ENCODE results near the gene BMP2K. TPM values are rescaled to one million over a fixed set of nuclear protein-coding genes. Genes with fewer than 3 reads are reported as not detected.

BMP2K gene
- total RNA-seq, 1 experiment from 2014 or later = 45.6 TPM

DNA sequence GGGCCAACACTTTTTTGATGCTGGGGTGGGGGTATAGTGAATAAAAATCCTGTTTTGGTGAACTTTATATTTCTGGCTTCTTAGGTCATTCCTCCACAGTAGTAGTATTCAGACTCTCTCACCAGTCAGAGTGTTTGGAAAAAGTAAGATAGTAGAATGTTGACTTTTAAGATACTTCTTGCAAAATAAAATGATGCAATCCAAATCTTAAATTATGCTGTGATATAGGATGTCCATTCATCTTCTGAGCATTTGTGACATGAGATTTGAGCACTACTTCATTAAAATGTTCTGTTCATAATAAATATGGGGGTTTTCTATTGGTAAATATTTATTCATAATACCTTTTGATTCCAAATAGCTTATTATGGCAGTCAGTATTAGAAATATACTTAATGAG is 70.1 kb downstream of the BMP2K start:
- intact Hi-C loops (cut with micrococcal nuclease; ENCODE audit: unreplicated experiment) = no loop called here
- TF ChIP-seq, protein P1, sequence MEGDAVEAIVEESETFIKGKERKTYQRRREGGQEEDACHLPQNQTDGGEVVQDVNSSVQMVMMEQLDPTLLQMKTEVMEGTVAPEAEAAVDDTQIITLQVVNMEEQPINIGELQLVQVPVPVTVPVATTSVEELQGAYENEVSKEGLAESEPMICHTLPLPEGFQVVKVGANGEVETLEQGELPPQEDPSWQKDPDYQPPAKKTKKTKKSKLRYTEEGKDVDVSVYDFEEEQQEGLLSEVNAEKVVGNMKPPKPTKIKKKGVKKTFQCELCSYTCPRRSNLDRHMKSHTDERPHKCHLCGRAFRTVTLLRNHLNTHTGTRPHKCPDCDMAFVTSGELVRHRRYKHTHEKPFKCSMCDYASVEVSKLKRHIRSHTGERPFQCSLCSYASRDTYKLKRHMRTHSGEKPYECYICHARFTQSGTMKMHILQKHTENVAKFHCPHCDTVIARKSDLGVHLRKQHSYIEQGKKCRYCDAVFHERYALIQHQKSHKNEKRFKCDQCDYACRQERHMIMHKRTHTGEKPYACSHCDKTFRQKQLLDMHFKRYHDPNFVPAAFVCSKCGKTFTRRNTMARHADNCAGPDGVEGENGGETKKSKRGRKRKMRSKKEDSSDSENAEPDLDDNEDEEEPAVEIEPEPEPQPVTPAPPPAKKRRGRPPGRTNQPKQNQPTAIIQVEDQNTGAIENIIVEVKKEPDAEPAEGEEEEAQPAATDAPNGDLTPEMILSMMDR (IDR thresholded peaks at IDR 0.05; ENCODE audit: insufficient read depth in 1 of 2, low read depth in 1 of 2, low read length in 1 of 2, severe bottlenecking in 1 of 2, unreplicated experiment in 1 of 2) = no peak
- Histone ChIP-seq H3K9me3 (no peaks in the 10 kb centered on the region), H3K27me3 (replicated peaks; ENCODE audit: control insufficient read depth, insufficient read depth, low read length) (no peaks in the 10 kb centered on the region), H3K36me3 (ENCODE audit: control insufficient read depth, insufficient read depth, low read length) (no peaks in the 10 kb centered on the region), H3K4me3 (ENCODE audit: low read depth, low read length) (no peak overlapping the region), H3K4me1 (no peaks in the 10 kb centered on the region)
- Mint-ChIP-seq H3K4me1 (ENCODE audit: low read depth, unreplicated experiment) (no peaks in the 10 kb centered on the region), H3K27me3 (ENCODE audit: insufficient read depth, unreplicated experiment) (no peaks in the 10 kb centered on the region), H3K36me3 (ENCODE audit: insufficient read depth, unreplicated experiment) (peaks cover 1% of the 10 kb centered on the region), H3K9me3 (ENCODE audit: unreplicated experiment) (no peaks in the 10 kb centered on the region), H3K27ac (ENCODE audit: unreplicated experiment) (no peak overlapping the region), H3K4me3 (ENCODE audit: unreplicated experiment) (no peak overlapping the region)
- CTCF ChIA-PET = no interaction called here
- POLR2A ChIA-PET = no interaction called here
- BruUV-seq (replicated peaks) = no TSS peak
- DNase-seq = no peak

DNA sequence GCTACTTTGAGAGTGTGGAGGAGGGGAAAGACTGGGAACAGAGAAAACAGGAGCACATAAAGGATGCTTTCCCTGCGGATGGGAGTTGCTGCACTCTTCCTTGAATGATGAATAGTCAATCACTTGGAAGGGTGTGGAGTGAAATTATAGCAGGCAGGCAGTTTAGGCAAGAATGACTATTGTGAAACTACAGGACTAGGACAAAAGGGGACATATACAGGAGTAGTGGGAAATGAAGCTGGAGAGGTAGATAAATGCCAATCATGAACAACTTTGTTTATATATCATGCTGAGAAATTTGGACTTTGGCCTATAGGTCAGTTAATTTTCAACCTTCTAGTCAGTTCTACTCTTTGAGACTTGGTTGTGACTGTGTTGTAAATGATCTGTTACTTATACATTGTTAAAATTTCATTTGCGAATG is 86.2 kb downstream of the BMP2K start:
- TF ChIP-seq, protein P1 (IDR thresholded peaks at IDR 0.05; ENCODE audit: insufficient read depth in 1 of 2, low read depth in 1 of 2, low read length in 1 of 2, severe bottlenecking in 1 of 2, unreplicated experiment in 1 of 2) = no peak
- Histone ChIP-seq H3K9me3 (peaks cover 4% of the 10 kb centered on the region), H3K4me3 (ENCODE audit: low read depth, low read length) (no peak overlapping the region), H3K27me3 (replicated peaks; ENCODE audit: control insufficient read depth, insufficient read depth, low read length) (no peaks in the 10 kb centered on the region), H3K4me1 (peaks cover 17% of the 10 kb centered on the region), H3K36me3 (ENCODE audit: control insufficient read depth, insufficient read depth, low read length) (no peaks in the 10 kb centered on the region)
- H3K36me3 Mint-ChIP-seq (ENCODE audit: insufficient read depth, unreplicated experiment) = peaks cover 22% of the 10 kb centered on the region
- ChIA-PET CTCF (interaction anchor here (0.5 to 0.7 kb wide), 3 partner anchors 128 to 803 kb away, joined by 3 to 4 read pairs (median 4); no protein-coding TSS in a partner anchor), POLR2A (interaction anchor here (0.8 to 0.9 kb wide), 2 partner anchors 86 to 201 kb away, joined by 4 to 5 read pairs; partner anchors contain the start of gene BMP2K)
- H3K4me1 Mint-ChIP-seq (ENCODE audit: low read depth, unreplicated experiment) = peaks cover 16% of the 10 kb centered on the region
- H3K27ac Mint-ChIP-seq (ENCODE audit: unreplicated experiment) = no peak overlapping the region
- no peaks in the 10 kb centered on the region for H3K27me3 Mint-ChIP-seq (ENCODE audit: insufficient read depth, unreplicated experiment)
- intact Hi-C loops (cut with micrococcal nuclease; ENCODE audit: unreplicated experiment) = loop anchor here (1.0 to 10.0 kb wide), 3 partner anchors 87 to 908 kb away; no protein-coding TSS in a partner anchor
- BruUV-seq (replicated peaks) = no TSS peak
- peak in 1 of 2 experiments; percentile 56 for DNase-seq
- peak overlapping the region; percentile 38 for H3K4me3 Mint-ChIP-seq (ENCODE audit: unreplicated experiment)
- no peaks in the 10 kb centered on the region for H3K9me3 Mint-ChIP-seq (ENCODE audit: unreplicated experiment)

DNA sequence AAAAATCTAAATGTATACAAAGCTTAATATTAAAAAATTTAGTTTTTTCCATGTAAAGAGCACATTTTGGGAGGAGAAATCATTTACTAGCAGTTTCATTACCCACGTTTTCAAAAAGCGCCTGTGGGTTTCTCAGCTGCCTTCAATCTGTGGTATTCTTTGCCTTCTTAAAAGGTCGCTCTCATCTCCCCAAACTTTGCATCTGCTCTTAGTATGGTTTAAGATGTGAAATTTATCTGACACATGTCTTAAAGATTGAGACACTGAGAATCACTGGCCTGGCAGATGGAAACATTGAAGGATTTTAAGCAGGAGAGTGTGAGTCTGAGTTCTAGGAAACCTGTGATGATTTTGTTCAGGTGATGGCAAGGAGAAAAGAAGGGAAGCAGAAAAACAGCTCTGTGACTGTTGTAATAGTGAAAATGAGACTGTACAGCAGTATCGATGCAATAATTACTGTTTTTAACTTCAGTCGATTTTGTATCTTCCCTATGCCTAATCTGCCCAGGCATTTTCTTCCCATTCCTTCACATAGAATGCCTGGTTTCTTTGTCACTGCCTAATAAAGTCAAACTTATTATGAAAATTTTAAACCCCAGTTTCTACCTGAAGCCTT is 87.2 kb downstream of the BMP2K start:
- intact Hi-C loops (cut with micrococcal nuclease; ENCODE audit: unreplicated experiment) = loop anchor here (10.0 kb wide), 1 partner anchor 909 kb away; no protein-coding TSS in a partner anchor
- POLR2A ChIA-PET = interaction anchor here (0.8 kb wide), 1 partner anchor 87 kb away, joined by 4 read pairs; the partner anchor contains the start of gene BMP2K
- H3K4me1 Mint-ChIP-seq (ENCODE audit: low read depth, unreplicated experiment) = peaks cover 16% of the 10 kb centered on the region

More for the DNA sequence above, 87.2 kb downstream of the BMP2K start:
- no peak for DNase-seq
- no peak overlapping the region for H3K27ac Mint-ChIP-seq (ENCODE audit: unreplicated experiment)
- no peaks in the 10 kb centered on the region for H3K27me3 Mint-ChIP-seq (ENCODE audit: insufficient read depth, unreplicated experiment)
- no peaks in the 10 kb centered on the region for H3K9me3 Mint-ChIP-seq (ENCODE audit: unreplicated experiment)
- Histone ChIP-seq H3K4me1 (peaks cover 17% of the 10 kb centered on the region), H3K4me3 (ENCODE audit: low read depth, low read length) (no peak overlapping the region), H3K9me3 (peaks cover 4% of the 10 kb centered on the region), H3K36me3 (ENCODE audit: control insufficient read depth, insufficient read depth, low read length) (no peaks in the 10 kb centered on the region), H3K27me3 (replicated peaks; ENCODE audit: control insufficient read depth, insufficient read depth, low read length) (no peaks in the 10 kb centered on the region)
- H3K4me3 Mint-ChIP-seq (ENCODE audit: unreplicated experiment) = no peak overlapping the region
- peaks cover 30% of the 10 kb centered on the region for H3K36me3 Mint-ChIP-seq (ENCODE audit: insufficient read depth, unreplicated experiment)
- TF ChIP-seq, protein P1 (IDR thresholded peaks at IDR 0.05; ENCODE audit: insufficient read depth in 1 of 2, low read depth in 1 of 2, low read length in 1 of 2, severe bottlenecking in 1 of 2, unreplicated experiment in 1 of 2) = no peak
- CTCF ChIA-PET = interaction anchor here (0.6 kb wide), 2 partner anchors 12 to 120 kb away, joined by 5 read pairs; no protein-coding TSS in a partner anchor
- BruUV-seq (replicated peaks) = no TSS peak
